B cell (primary cell): ENCODE results near the gene KRTAP21-3. TPM values are rescaled to one million over a fixed set of nuclear protein-coding genes. Genes with fewer than 3 reads are reported as not detected.

Experiments
- ATAC-seq: fragments of 200-7000 bp; cut with Tn5 transposase; one replicate; pipeline ENCODE4 v1.10.0; 2021; ENCODE audit warnings: low read depth, mild to moderate bottlenecking, moderate number of reproducible peaks, moderate library complexity
- CTCF ChIA-PET: fragments of 350-600 bp; sonication (Branson Sonifier 250); formaldehyde crosslinking; loops from one replicate; lab custom pipeline; 2021; ENCODE audit warnings: antibody characterized with exemption, inconsistent platforms; lab: Charles Lee
- POLR2A ChIA-PET: fragments of 350-600 bp; sonication (Branson Sonifier 250); formaldehyde crosslinking; loops from one replicate; lab custom pipeline; 2021; ENCODE audit warnings: antibody characterized with exemption; lab: Charles Lee
- DNase-seq: peaks from one replicate; pipeline ENCODE4 v3.0.0; 2013
- H2AFZ ChIP-seq: 2 replicates; pipeline ENCODE4 v1.6.1; 2012; ENCODE audit warnings: mild to moderate bottlenecking, low read depth, low read length; ENCODE audit not compliant: insufficient read depth, poor library complexity, severe bottlenecking
- H3K27ac ChIP-seq, 2 donors: 1 replicate in 1 of 2; 2 replicates in 1 of 2; pipeline ENCODE4 v1.5.1; 2012 to 2013; ENCODE audit warnings: low read length in 2 of 2, mild to moderate bottlenecking in 2 of 2, moderate library complexity in 1 of 2
- H3K27me3 ChIP-seq, 4 experiments: fragments of 200-600 bp in 1 of 4; sonication (generic) in 1 of 4; replicated peaks in 1 of 4; 1 replicate in 2 of 4; 2 replicates in 2 of 4; pipeline versions ENCODE4 v1.6.1 to v1.7.0; 2013 to 2016; ENCODE audit warnings: low read length in 3 of 4, mild to moderate bottlenecking in 2 of 4, mixed read lengths in 1 of 4, moderate library complexity in 1 of 4; ENCODE audit not compliant: insufficient read depth in 4 of 4, control insufficient read depth in 3 of 4; ENCODE audit errors: control extremely low read depth in 1 of 4
- H3K36me3 ChIP-seq, 2 experiments: replicated peaks in 1 of 2; 1 replicate in 1 of 2; 2 replicates in 1 of 2; pipeline versions ENCODE4 v1.6.1 to v1.7.1; 2013; ENCODE audit warnings: low read length in 1 of 2; ENCODE audit not compliant: insufficient read depth in 2 of 2, control insufficient read depth in 1 of 2; ENCODE audit errors: control extremely low read depth in 1 of 2, extremely low read depth in 1 of 2
- H3K4me1 ChIP-seq, 2 donors: fragments of 200-600 bp in 1 of 2; sonication (generic) in 1 of 2; 1 replicate in 1 of 2; 2 replicates in 1 of 2; pipeline versions ENCODE4 v1.5.1 to v1.6.1; 2013 to 2017; ENCODE audit warnings: low read length in 2 of 2; ENCODE audit not compliant: control insufficient read depth in 2 of 2, insufficient read depth in 2 of 2
- H3K4me2 ChIP-seq: replicated peaks from 2 replicates; pipeline ENCODE3; 2012; ENCODE audit warnings: mild to moderate bottlenecking, low read depth, low read length; ENCODE audit not compliant: poor library complexity, severe bottlenecking
- H3K4me3 ChIP-seq, 5 experiments: fragments of 200-600 bp in 1 of 5; sonication (generic) in 1 of 5; 1 replicate in 3 of 5; 2 replicates in 2 of 5; pipeline versions ENCODE4 v1.5.1 to v1.7.0; 2011 to 2016; ENCODE audit warnings: low read length in 4 of 5, mild to moderate bottlenecking in 4 of 5, low read depth in 2 of 5, control low read depth in 1 of 5, moderate library complexity in 1 of 5; ENCODE audit not compliant: insufficient read depth in 1 of 5; ENCODE audit errors: control extremely low read depth in 1 of 5, extremely low read depth in 1 of 5
- H3K79me2 ChIP-seq: fragments of 200-600 bp; sonication (generic); one replicate; pipeline ENCODE4 v1.6.0; 2016; ENCODE audit warnings: low read length; ENCODE audit not compliant: control insufficient read depth, insufficient read depth
- H3K9ac ChIP-seq: fragments of 200-600 bp; sonication (generic); 2 replicates; pipeline ENCODE4 v1.6.1; 2017; ENCODE audit warnings: mild to moderate bottlenecking, low read length, moderate library complexity
- H3K9me3 ChIP-seq, 3 donors: one replicate each; pipeline versions ENCODE4 v1.6.1 to v1.7.1; 2013; ENCODE audit warnings: low read length in 2 of 3; ENCODE audit not compliant: control insufficient read depth in 2 of 3, insufficient read depth in 1 of 3; ENCODE audit errors: control extremely low read depth in 1 of 3
- H4K20me1 ChIP-seq: 2 replicates; pipeline ENCODE4 v1.6.0; 2012; ENCODE audit warnings: mild to moderate bottlenecking, low read length; ENCODE audit not compliant: insufficient read depth, control insufficient read depth, poor library complexity, severe bottlenecking
- H3K27ac Mint-ChIP-seq: one replicate; pipeline ENCODE4 v1.8.0; 2021; ENCODE audit warnings: mixed read lengths
- H3K27me3 Mint-ChIP-seq: one replicate; pipeline ENCODE4 v1.8.0; 2021; ENCODE audit warnings: mixed read lengths
- H3K4me1 Mint-ChIP-seq: one replicate; pipeline ENCODE4 v1.8.0; 2021; ENCODE audit warnings: mixed read lengths
- H3K4me3 Mint-ChIP-seq: one replicate; pipeline ENCODE4 v1.8.0; 2021; ENCODE audit warnings: mixed read lengths
- H3K9me3 Mint-ChIP-seq: one replicate; pipeline ENCODE4 v1.8.0; 2022; ENCODE audit warnings: mixed read lengths; ENCODE audit not compliant: insufficient read depth
- EZH2 ChIP-seq: IDR thresholded peaks from 2 replicates; pipeline ENCODE4 v1.6.1; 2012; ENCODE audit warnings: borderline replicate concordance, low read depth, mild to moderate bottlenecking, moderate library complexity, low read length; ENCODE audit not compliant: insufficient read depth, poor library complexity, severe bottlenecking
- WGBS: methylation state at CpG from one replicate; pipeline ENCODE4 v1.1.5; 2013; ENCODE audit warnings: missing lambda C conversion rate; ENCODE audit not compliant: insufficient coverage; 5-methylcytosine and 5-hydroxymethylcytosine counted together
- intact Hi-C: fragments of 100-400 bp; cut with micrococcal nuclease; formaldehyde crosslinking; loops from one replicate; pipeline ENCODE4 v1.10.0; 2022
- polyA plus RNA-seq: library from polyadenylated mRNA; depleted of rRNA; stranded (reverse); fragments of >200 nt; gene quantifications from 2 replicates; pipeline ENCODE4 v1.2.3, GENCODE V29; 2012
- total RNA-seq, 2 donors: library from RNA; stranded (reverse); fragments of 120-200 nt in 1 of 2; gene quantifications; 1 replicate in 1 of 2; 2 replicates in 1 of 2; pipeline versions ENCODE4 v1.2.3 to v1.2.4, GENCODE V29; 2013 to 2022
- TF ChIP-seq, protein P1 (sequence below): fragments of 200-600 bp; IDR thresholded peaks from one replicate; pipeline ENCODE4 v1.8.0; 2022; ENCODE audit warnings: antibody characterized with exemption, mild to moderate bottlenecking

The KRTAP21-3 gene
- total and polyA plus RNA-seq, 2 donors (not counting 1 experiment from before 2014, with no cell fraction given), result not detected

DNA sequence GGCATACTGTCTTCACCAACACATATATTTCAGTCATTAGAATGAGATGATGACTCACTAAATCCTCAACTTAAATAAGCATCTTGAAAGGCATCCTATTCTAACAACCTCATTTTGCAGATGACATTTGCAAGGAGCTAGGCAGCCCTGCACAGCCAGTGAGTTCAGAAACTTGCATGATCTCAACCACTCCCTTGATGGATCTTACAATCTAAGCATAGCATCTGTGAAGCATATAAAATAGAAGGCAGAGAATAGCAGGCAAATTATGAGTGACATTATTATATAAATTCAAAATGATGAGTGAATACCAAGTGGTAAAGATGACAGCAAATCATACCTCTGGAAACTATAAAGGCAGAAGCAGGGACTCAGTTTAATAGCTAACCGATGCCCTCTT is 44.3 kb downstream of the KRTAP21-3 start:
- Histone ChIP-seq H3K27ac (no peak overlapping the region), H3K4me1 (no peaks in the 10 kb centered on the region), H3K79me2 (no peaks in the 10 kb centered on the region), H3K9me3 (peaks cover 0 to 1% (median 0%) of the 10 kb centered on the region in 3 donors), H3K9ac (no peak overlapping the region), H3K4me3 (no peak overlapping the region), H3K36me3 (no peaks in the 10 kb centered on the region), H4K20me1 (no peaks in the 10 kb centered on the region), H3K4me2 (no peak overlapping the region), H2AFZ (no peak overlapping the region), H3K27me3 (no peaks in the 10 kb centered on the region)
- WGBS, result 80% methylated on average over 1 of the region's 1 CpG
- ATAC-seq, result no peak
- no peak for DNase-seq
- Mint-ChIP-seq H3K27me3 (no peaks in the 10 kb centered on the region), H3K9me3 (peaks cover 4% of the 10 kb centered on the region), H3K27ac (no peak overlapping the region), H3K4me1 (no peaks in the 10 kb centered on the region), H3K4me3 (no peak overlapping the region)
- ChIA-PET CTCF (no interaction called here), POLR2A (no interaction called here)
- TF ChIP-seq, protein P1, sequence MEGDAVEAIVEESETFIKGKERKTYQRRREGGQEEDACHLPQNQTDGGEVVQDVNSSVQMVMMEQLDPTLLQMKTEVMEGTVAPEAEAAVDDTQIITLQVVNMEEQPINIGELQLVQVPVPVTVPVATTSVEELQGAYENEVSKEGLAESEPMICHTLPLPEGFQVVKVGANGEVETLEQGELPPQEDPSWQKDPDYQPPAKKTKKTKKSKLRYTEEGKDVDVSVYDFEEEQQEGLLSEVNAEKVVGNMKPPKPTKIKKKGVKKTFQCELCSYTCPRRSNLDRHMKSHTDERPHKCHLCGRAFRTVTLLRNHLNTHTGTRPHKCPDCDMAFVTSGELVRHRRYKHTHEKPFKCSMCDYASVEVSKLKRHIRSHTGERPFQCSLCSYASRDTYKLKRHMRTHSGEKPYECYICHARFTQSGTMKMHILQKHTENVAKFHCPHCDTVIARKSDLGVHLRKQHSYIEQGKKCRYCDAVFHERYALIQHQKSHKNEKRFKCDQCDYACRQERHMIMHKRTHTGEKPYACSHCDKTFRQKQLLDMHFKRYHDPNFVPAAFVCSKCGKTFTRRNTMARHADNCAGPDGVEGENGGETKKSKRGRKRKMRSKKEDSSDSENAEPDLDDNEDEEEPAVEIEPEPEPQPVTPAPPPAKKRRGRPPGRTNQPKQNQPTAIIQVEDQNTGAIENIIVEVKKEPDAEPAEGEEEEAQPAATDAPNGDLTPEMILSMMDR, result no peak
- TF ChIP-seq EZH2, result no peak
- intact Hi-C loops, result no loop called here

DNA sequence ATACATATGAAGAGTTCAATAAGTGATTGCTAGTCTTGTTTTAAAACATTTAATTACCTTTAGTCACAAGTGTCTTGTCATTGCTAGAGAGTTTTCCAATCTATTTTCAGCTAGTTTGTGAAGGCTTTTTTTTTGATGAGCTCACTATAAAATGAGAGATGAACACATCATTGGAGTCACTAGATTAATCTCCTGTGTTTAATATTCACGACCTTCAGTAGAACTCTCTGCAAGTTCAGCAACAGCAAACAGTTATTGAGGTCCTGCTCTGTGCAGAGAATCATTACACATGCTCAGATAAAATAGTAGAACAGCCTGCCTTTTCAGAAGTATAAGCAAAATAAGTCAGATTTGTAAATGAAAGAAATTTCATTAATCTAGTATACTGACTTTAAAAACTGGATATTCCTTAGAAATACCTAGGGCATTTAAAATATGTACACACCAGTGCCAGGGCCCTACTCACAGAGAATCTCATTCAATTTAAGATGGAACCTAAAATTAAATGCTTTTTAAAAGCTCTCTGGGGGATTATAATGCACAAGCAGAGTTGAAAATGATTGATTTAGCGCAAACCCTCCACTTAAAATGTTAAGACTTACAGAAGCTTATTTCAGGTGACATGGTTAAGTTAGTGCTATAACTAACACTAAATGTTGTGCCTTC is 45.5 kb downstream of the KRTAP21-3 start:
- Mint-ChIP-seq H3K9me3 (peaks cover 4% of the 10 kb centered on the region), H3K4me3 (no peak overlapping the region), H3K27me3 (no peaks in the 10 kb centered on the region), H3K4me1 (no peaks in the 10 kb centered on the region), H3K27ac (no peak overlapping the region)
- no peak for DNase-seq
- H3K36me3 ChIP-seq, result no peaks in the 10 kb centered on the region
- no peak overlapping the region for H3K27ac ChIP-seq
- H2AFZ ChIP-seq, result no peak overlapping the region
- no peak for ATAC-seq
- peaks cover 0 to 7% (median 0%) of the 10 kb centered on the region in 3 donors for H3K9me3 ChIP-seq
- H3K4me2 ChIP-seq, result no peak overlapping the region
- no peak overlapping the region for H3K9ac ChIP-seq
- no peaks in the 10 kb centered on the region for H3K79me2 ChIP-seq
- H4K20me1 ChIP-seq, result no peaks in the 10 kb centered on the region
- intact Hi-C loops, result no loop called here
- no peak overlapping the region for H3K4me3 ChIP-seq
- ChIA-PET CTCF (no interaction called here), POLR2A (no interaction called here)
- no CpG with 5 or more reads among the region's 2 CpGs for WGBS
- H3K4me1 ChIP-seq, result no peaks in the 10 kb centered on the region
- TF ChIP-seq, protein P1, result no peak
- no peak for TF ChIP-seq EZH2
- no peaks in the 10 kb centered on the region for H3K27me3 ChIP-seq
